Erythroblast (primary cell): Measurements from ENCODE around the gene OPCML.

ENCODE experiments used
- GATA1 ChIP-seq: IDR thresholded peaks from 2 replicates; pipeline ENCODE4 v1.6.1; 2011; ENCODE audit warnings: low read depth, mild to moderate bottlenecking, control low read depth, low read length, moderate library complexity
- POLR2A ChIP-seq: IDR thresholded peaks from 2 replicates; pipeline ENCODE4 v1.6.1; 2011; ENCODE audit warnings: mild to moderate bottlenecking, low read length

- TF ChIP-seq POLR2A: no peak
- TF ChIP-seq GATA1: no peak
Measured at GRCh38 chr11:132817387-132817786, 714.9 kb downstream of the OPCML start.
